OCI-LY7 (cell line): ENCODE measurements around the gene CEP152. TPM values are rescaled to one million over a fixed set of nuclear protein-coding genes. Genes with fewer than 3 reads are reported as not detected.

Experiments
- BruUV-seq: library from RNA; stranded (reverse); fragments of 400-500 nt; replicated peaks from 2 replicates; lab custom pipeline; 2021; lab: Mats Ljungman, UMichigan
- CTCF ChIA-PET: fragments of 300-600 bp; sonication (Branson Sonifier 250); formaldehyde crosslinking; loops from one replicate; lab custom pipeline; 2022; ENCODE audit warnings: antibody characterized with exemption; ENCODE audit not compliant: unreplicated experiment; lab: Charles Lee
- POLR2A ChIA-PET: fragments of 300-600 bp; sonication (Branson Sonifier 250); formaldehyde crosslinking; loops from one replicate; lab custom pipeline; 2022; ENCODE audit warnings: antibody characterized with exemption; lab: Charles Lee
- DNase-seq: peaks from one replicate; pipeline ENCODE4 v3.0.0-alpha.2; 2015; ENCODE audit warnings: low spot score
- H2AFZ ChIP-seq: fragments of 200-600 bp; sonication (generic), shearing (Covaris generic); 2 replicates; pipeline ENCODE4 v1.6.1; 2014; ENCODE audit warnings: mild to moderate bottlenecking, antibody characterized with exemption, low read length, moderate library complexity
- H3K27ac ChIP-seq: fragments of 200-600 bp; sonication (generic); 2 replicates; pipeline ENCODE4 v1.5.1; 2014; ENCODE audit warnings: mixed run types, low read depth, mild to moderate bottlenecking, moderate library complexity, low read length, inconsistent platforms; ENCODE audit not compliant: poor library complexity, severe bottlenecking
- H3K36me3 ChIP-seq: fragments of 200-600 bp; sonication (generic); 2 replicates; pipeline ENCODE4 v1.6.1; 2014; ENCODE audit warnings: mild to moderate bottlenecking, antibody characterized with exemption, low read length, moderate library complexity, mixed read lengths; ENCODE audit not compliant: insufficient read depth
- H3K4me1 ChIP-seq: fragments of 200-600 bp; sonication (generic); 2 replicates; pipeline ENCODE4 v1.5.1; 2014; ENCODE audit warnings: mild to moderate bottlenecking, low read length; ENCODE audit not compliant: insufficient read depth, poor library complexity, severe bottlenecking
- H3K4me2 ChIP-seq: fragments of 200-600 bp; sonication (generic); 2 replicates; pipeline ENCODE4 v1.6.1; 2014; ENCODE audit warnings: mild to moderate bottlenecking, low read length
- H3K4me3 ChIP-seq: fragments of 200-600 bp; sonication (generic); 2 replicates; pipeline ENCODE4 v1.5.1; 2014; ENCODE audit warnings: mild to moderate bottlenecking, low read depth, low read length; ENCODE audit not compliant: poor library complexity, severe bottlenecking
- H3K79me2 ChIP-seq: fragments of 200-600 bp; sonication (generic); 2 replicates; pipeline ENCODE4 v1.6.1; 2016; ENCODE audit warnings: low read depth, mild to moderate bottlenecking, low read length, moderate library complexity, mixed read lengths; ENCODE audit not compliant: insufficient read depth
- H3K9me2 ChIP-seq: fragments of 200-600 bp; sonication (generic); 2 replicates; pipeline ENCODE4 v1.6.1; 2016; ENCODE audit warnings: mild to moderate bottlenecking, low read length, mixed read lengths; ENCODE audit not compliant: insufficient read depth
- H3K9me3 ChIP-seq: fragments of 200-600 bp; sonication (generic); 2 replicates; pipeline ENCODE4 v1.6.1; 2014; ENCODE audit warnings: mild to moderate bottlenecking, mixed run types, low read length, mixed read lengths
- H4K20me1 ChIP-seq: fragments of 200-600 bp; sonication (generic); 2 replicates; pipeline ENCODE4 v1.6.1; 2014; ENCODE audit warnings: mild to moderate bottlenecking, antibody characterized with exemption, low read length, moderate library complexity, mixed read lengths; ENCODE audit not compliant: insufficient read depth
- CTCF ChIP-seq: fragments of 200-600 bp; sonication (generic); conservative IDR thresholded peaks from 2 replicates; pipeline ENCODE4 v1.5.1; 2014; ENCODE audit warnings: mild to moderate bottlenecking, antibody characterized with exemption, low read length, moderate library complexity, mixed read lengths
- EZH2phosphoT487 ChIP-seq: fragments of 200-600 bp; sonication (generic); IDR thresholded peaks from 2 replicates; pipeline ENCODE4 v1.6.1; 2018; ENCODE audit warnings: low read depth, borderline replicate concordance, mild to moderate bottlenecking, mixed run types, antibody characterized with exemption, low read length, moderate library complexity, mixed read lengths
- intact Hi-C: fragments of 100-400 bp; cut with micrococcal nuclease; formaldehyde crosslinking; loops from one replicate; pipeline ENCODE4 v1.10.0; 2022; ENCODE audit not compliant: unreplicated experiment
- total RNA-seq, 2 experiments: library from RNA; depleted of rRNA in 1 of 2; stranded (reverse); fragments of >200 nt in 1 of 2; shearing (Covaris generic) in 1 of 2; gene quantifications; 2 replicates each; pipeline ENCODE4 v1.2.3, GENCODE V29; 2014 to 2022

CEP152 gene
- total RNA-seq, 2 experiments from 2014 or later = 37.6 to 44.9 TPM

- H2AFZ ChIP-seq = no peak overlapping the region
- peaks cover 6% of the 10 kb centered on the region for H4K20me1 ChIP-seq
- H3K9me2 ChIP-seq = no peaks in the 10 kb centered on the region
- H3K36me3 ChIP-seq = peaks cover 77% of the 10 kb centered on the region
- H3K27ac ChIP-seq = no peak overlapping the region
- H3K79me2 ChIP-seq = peaks cover 61% of the 10 kb centered on the region; the same call in 1 of the 2 replicates
- no peaks in the 10 kb centered on the region for H3K9me3 ChIP-seq
- no peak for TF ChIP-seq EZH2phosphoT487
- TF ChIP-seq CTCF = no peak
- H3K4me3 ChIP-seq = no peak overlapping the region
- H3K4me1 ChIP-seq = no peaks in the 10 kb centered on the region
- no peak overlapping the region for H3K4me2 ChIP-seq
- POLR2A ChIA-PET = interaction anchor here (0.7 to 0.8 kb wide), 2 partner anchors 9 to 236 kb away, joined by 3 read pairs; no protein-coding TSS in a partner anchor
- CTCF ChIA-PET = no interaction called here
- BruUV-seq = no TSS peak
- no peak for DNase-seq
- intact Hi-C loops = no loop called here
Measured at GRCh38 chr15:48800245-48800644, 10.6 kb downstream of the CEP152 start.

- BruUV-seq = no TSS peak
- DNase-seq = no peak
- Histone ChIP-seq H3K36me3 (peaks cover 78% of the 10 kb centered on the region), H3K9me3 (no peaks in the 10 kb centered on the region), H4K20me1 (peaks cover 6% of the 10 kb centered on the region), H3K4me3 (no peak overlapping the region), H3K4me2 (no peak overlapping the region), H3K4me1 (no peaks in the 10 kb centered on the region), H2AFZ (no peak overlapping the region), H3K79me2 (peaks cover 44% of the 10 kb centered on the region; the same call in 1 of the 2 replicates), H3K27ac (no peak overlapping the region), H3K9me2 (no peaks in the 10 kb centered on the region)
- POLR2A ChIA-PET = interaction anchor here (1.3 kb wide), 1 partner anchor 9 kb away, joined by 7 read pairs; no protein-coding TSS in a partner anchor
- CTCF ChIA-PET = no interaction called here
- intact Hi-C loops = no loop called here
- TF ChIP-seq CTCF (no peak), EZH2phosphoT487 (no peak)
Measured at GRCh38 chr15:48798319-48798718, 12.6 kb downstream of the CEP152 start.

- TF ChIP-seq CTCF = no peak
- TF ChIP-seq EZH2phosphoT487 = no peak
- intact Hi-C loops = no loop called here
- no peak overlapping the region for H2AFZ ChIP-seq
- H3K27ac ChIP-seq = no peak overlapping the region
- peaks cover 81% of the 10 kb centered on the region for H3K36me3 ChIP-seq
- no peaks in the 10 kb centered on the region for H3K9me3 ChIP-seq
- H3K9me2 ChIP-seq = no peaks in the 10 kb centered on the region
- ChIA-PET POLR2A (no interaction called here), CTCF (no interaction called here)
- DNase-seq = no peak
- H3K79me2 ChIP-seq = peaks cover 34% of the 10 kb centered on the region; the same call in 1 of the 2 replicates
- no peaks in the 10 kb centered on the region for H3K4me1 ChIP-seq
- no TSS peak for BruUV-seq
- H3K4me3 ChIP-seq = no peak overlapping the region
- peaks cover 6% of the 10 kb centered on the region for H4K20me1 ChIP-seq
- no peak overlapping the region for H3K4me2 ChIP-seq
Measured at GRCh38 chr15:48796930-48797329, 13.9 kb downstream of the CEP152 start.
